HPDE6-E6E7 (cell line): ENCODE results near the gene INCA1.

ENCODE experiments used
- DNase-seq: peaks from one replicate; pipeline ENCODE4 v3.0.0; 2011; ENCODE audit warnings: missing footprints; ENCODE audit errors: extremely low spot score

The INCA1 gene

DNA sequence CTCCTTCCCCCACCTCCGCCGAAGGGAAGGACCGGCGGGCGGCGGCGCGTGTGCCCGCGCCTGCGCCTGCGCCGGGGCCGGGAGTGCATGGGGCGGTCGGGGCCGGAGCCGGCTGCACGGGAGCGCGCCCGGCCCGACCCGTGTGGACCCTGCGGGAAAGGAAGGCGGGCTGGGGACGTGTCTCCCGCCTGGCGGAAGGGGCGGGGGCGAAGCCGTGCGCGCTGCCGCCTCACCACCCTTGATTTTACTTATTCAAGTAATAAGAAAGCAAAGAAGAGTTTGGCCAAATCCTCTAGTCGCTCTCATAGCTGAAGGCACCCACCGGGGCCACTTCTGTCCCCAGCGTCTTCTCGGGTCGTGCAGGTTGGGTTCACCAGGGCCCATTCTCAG, 48.4 kb downstream of the INCA1 start:
- DNase-seq: peak; percentile 90

DNA sequence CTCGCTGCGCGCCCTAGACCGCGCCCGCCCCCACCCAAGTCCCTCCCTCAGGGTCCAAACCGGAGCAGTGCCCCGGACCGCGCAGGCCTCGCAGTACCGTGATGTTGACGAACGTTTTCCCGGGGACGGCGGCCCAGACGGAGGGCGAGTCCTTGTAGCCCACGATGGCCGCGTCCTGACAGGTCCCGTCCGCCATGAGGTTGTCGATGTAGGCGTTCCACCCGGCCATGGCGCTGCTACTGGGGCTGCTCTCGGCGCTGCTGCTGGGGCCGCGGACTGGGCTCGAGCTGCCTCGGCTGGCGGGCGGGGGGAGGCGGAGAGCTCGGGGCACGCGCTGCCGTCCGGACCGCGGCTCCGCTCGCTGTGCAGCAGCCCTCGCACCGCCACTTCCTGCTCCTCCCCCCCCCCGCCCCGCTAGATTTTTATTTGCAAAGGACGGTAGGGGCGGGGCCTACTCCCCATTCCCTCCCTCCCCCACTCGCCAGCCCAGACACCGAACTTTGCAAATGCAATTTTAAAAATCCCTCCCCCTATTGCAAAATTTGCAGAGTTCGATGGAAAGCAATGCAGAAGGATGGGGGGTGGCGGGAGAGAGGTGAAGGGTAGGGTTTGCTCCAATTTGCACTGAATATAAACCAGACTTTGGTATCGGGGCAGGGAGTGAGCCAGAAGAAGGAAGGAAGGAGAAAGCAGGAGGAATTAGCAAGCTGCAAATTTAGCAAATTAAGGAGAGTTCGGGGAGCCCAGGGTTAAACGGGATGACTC, 49.0 kb downstream of the INCA1 start, which contains the start of gene PFN1:
PFN1 (minus strand) TSS at position 365 of the 765 bp plus-strand sequence; CDS start at position 229, 136 bp downstream.
- DNase-seq: peak; percentile 72

DNA sequence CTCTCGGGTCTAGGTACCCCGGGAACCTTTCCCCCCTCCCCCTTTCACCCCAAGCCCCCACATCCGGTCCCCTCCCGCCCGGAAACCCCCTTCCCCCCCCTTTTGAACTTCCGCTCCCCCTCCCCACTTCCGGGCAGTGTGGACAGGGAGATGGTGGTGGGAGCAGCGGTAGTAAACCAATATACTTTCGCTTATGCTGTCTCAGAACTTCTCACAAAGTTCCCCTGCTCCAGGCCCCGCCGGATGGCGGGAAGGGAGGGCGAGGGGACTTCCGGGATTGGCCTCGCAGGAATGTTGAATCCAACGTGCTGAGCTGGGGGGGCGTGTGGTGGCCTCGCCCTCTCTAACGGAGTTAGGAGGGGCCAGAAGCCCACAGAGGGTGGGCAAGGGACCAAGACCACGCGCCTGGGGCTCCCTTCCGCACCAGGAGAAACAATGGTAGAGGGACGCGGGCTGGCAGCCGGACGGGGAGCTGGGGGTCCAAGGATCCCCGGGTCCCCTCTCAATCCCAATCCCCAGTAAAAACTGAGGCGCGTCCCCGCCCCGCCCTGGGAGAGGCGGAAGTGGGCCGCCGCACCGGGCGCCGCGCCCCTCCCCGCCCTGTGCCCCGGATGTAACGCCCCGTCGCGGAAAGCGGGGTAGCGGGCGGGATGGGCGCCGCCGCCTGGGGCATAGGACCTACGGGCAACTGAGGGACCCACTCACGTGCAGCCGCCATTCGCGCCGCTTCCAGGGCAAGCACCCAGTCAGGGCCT, 49.7 kb downstream of the INCA1 start:
- no peak for DNase-seq

DNA sequence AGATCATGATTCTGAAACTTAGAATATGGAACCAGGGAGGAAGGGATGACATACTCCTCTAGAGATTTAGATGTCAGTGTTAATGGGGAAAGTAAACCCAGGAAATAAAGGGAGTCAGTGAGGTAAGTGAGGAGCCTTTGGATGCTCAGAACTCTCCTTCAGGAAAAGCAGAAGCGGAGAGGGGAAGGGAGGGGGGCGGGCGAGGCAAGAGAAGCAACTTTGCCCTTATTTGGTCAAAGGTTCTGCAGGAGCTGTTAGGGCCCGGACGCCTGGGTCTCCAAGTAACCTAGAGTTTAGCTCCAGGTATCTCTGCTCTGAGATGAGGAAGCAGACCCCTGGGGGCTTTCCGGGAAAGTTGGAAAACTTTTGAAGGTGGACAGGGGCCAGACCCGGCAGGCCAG, 50.3 kb downstream of the INCA1 start:
- DNase-seq: no peak

DNA sequence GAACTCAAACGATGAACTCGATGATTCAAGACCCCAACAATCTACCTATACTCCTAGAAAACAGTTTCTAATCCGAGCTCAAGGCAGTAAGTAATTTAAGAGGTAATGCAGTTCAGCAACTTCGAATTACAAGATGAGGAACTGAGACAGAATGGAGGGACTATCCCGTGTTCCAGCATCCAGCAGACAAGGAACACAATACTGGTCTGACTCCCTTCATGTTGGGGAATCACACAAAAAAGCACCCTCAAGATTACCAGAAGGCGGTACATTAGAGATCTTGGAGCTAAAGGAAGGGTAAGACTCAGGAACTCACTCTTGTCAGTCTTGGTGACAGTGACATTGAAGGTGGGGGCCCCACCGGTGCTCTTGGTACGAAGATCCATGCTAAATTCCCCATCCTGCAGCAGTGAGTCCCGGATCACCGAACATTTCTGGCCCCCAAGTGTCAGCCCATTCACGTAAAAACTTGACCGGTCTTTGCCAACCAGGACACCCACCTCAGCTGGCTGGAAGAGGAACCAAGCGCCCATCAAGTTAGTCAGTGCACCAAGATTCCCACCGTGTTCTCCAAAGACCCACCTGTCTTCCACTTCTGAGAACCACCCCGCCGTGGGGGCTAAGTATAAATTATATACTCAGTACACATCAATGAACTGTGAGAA, 50.9 kb downstream of the INCA1 start:
- no peak for DNase-seq

DNA sequence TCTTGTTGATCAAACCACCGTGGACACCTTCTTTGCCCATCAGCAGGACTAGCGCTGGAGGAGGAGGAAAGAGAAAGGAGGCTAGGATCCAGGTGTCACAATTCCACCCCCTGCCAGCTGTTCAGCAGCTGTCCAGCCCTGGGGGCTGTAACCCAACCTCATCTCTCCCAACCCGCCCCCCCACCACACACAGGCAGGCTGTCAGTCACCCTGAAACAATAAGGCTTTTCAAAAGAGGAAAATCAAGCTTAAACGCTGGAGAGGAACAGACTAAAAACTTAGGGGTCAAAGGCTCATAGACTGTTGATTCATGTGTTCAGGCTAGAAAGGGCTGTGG, 51.4 kb downstream of the INCA1 start:
- no peak for DNase-seq

DNA sequence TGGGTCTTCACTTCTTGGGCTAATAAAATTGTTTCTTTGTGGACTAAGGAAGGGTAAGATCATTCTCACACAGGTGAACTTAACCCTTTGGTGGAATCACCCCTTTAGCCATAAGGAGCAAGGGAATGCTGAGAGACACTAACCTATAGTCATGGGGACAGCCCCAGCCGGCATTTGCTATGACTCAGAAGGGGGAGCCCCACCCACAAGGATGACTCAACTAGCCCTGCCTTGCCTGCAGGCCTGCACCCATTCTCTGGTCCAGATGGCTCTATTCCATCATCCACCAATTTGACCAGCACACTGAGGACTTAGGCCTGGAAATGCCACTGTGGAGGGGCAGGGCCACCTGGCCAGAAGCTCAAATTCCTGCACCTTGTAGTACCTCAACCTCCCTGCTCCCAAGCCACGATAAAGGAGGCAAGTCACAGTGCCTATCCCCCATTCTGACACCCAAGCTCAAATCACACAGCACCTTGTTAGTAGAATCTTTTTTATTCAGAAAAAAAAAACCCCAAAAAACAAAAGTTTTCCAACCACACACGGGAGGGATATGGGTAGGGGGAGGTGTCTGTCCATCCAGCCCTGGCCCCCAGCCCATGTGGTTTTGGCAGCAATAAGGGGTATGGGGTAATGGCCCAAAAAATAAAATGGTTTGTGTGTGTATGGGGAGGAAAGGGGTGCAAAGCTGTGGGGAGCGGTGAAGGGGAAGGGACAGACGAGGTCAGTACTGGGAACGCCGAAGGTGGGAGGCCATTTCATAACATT, 52.0 kb downstream of the INCA1 start:
- DNase-seq: peak; percentile 90

DNA sequence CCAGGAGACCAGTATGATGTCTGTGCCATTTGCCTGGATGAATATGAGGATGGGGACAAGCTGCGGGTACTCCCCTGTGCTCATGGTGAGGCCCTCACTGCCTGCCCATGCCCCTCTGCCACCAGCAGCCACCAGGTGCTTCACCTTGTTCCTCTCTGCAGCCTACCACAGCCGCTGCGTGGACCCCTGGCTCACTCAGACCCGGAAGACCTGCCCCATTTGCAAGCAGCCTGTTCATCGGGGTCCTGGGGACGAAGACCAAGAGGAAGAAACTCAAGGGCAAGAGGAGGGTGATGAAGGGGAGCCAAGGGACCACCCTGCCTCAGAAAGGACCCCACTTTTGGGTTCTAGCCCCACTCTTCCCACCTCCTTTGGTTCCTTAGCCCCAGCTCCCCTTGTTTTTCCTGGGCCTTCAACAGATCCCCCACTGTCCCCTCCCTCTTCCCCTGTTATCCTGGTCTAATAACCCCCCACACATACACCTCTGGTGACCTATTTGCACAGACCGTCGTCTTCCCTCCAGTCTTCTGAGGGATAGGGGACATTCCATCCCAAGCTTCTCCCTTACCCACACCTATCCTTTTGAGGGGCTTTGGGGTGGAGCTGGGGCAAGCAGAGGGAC, 52.7 kb downstream of the INCA1 start:
- DNase-seq: no peak

DNA sequence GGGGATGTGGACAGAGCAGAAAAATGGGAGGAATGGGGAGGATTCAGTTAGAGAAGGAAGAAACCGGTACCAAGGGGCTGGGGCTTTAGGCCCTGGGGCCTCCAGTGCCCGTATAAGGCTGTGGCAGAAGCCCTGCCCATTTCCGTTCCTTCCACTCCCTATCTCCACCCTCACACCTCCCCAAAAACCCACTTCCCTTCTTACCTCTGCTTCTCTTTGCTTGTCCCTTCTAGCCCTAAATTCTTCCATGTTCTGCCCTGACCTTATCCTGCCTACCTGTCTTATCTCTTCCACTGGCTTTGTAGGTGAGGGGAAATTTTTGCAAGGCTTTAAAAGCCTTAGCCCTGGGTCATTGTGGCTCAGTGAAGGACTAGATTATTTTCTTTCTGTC, 53.2 kb downstream of the INCA1 start:
- DNase-seq: no peak

DNA sequence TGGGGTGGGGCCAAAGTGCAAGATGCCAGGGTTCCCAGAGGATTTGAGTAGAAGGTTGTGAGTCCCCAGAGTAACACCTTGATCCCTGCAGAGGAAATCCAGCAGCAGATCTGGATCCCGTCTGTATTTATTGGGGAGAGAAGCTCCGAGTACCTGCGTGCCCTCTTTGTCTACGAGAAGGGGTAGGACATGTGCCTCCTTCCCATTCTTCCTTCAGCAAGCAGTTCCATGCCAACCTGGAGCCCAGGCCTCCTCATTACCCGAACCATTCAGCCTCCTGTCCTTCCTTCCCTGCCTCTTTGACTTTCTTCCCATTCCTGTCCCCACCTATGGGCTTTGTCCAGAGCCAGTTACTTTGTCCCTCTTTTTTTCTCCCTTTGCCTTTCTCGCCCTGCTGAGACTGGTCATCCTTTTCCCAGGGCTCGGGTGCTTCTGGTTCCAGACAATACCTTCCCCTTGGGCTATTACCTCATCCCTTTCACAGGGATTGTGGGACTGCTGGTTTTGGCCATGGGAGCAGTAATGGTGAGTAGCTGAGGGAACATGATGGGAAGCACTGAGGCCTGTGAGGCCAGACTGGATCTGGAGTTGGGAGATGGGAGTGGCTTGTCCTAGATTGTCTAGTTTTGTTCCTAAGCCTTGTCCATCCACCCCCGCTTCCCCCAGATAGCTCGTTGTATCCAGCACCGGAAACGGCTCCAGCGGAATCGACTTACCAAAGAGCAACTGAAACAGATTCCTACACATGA, 54.4 kb downstream of the INCA1 start:
- DNase-seq: no peak

DNA sequence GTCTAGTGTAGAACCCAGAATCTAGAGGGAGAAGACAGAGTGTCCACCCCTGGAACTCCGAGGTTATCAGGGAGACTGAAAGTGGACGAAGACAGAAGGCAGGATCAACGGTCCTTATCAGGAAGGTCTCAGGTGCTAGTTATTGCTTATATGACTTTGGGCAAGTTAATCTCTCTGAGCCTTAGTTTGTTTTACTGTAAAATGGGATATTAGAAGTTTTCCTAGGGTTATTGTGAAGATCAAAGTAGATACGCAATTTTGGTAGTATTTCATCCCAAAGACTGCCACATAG, 56.1 kb downstream of the INCA1 start:
- DNase-seq: no peak

DNA sequence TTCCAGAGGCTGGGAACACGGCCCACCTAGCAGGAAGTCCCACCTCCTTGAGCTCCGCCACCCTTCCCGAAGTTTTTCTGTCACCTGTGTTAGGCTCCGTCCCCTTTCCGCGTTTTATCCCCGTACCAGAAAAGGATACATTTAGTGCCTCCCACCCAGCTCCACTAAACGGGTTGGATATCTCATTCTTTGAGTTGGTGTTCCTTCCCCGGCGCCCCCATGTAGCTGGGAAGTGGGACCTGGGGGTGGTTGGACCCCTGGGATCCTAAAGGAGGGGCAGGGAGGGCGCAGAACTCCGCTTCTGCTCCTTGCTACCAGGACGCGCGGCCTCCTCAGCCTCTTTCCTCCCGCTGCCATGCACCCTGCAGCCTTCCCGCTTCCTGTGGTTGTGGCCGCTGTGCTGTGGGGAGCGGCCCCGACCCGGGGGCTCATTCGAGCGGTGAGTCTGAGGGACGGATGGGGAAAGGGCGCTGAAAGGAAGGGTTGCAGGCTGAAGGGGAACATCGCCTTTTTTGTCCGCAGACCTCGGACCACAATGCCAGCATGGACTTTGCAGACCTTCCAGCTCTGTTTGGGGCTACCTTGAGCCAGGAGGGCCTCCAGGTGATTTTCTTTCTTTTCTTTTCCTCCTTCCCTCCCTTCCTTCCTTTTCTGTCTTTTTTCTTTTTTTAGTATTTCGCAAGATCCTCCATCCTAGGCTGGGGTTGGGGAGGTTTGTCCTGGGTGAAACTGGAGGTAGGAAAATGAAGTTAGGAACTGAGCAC, 56.6 kb downstream of the INCA1 start:
- peak; percentile 64 for DNase-seq

DNA sequence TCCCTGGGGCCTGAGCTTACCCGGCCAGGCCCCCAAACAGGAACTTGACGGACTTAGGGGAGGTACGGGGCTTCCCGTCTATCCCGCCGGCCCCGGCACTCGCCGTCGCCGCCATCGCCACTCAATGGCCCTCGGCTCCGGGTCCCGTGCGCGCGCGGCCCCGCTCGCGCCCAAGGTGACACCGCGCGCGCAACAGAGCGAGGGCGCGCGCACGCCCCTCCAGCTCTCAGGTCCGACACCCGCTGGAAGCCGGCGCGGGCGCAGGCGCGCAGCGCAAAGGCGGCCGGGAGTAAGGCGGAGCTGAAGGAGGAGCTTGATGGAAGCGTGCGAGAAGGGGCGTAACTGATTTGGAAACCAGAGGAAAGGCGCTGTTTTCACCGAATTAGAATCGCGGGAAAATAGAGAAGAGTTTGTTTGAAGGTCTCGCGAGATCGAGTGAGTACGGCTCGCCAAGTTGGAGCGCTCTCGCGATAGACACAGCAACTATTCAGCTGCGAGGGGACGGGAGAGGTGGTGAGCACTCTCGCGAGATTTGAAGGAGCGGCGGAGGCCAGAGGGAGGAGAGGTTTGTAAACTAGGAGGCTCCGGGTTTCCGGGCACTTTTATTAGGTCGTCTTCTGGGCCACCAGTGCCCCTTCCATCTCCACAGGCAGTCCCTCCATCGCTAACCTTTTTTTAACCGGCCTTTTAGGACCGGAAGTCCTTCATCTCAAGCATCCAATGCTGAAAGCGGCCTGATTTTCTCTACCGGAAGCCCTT, 57.3 kb downstream of the INCA1 start, which contains the start of the genes RNF167 and SLC25A11:
RNF167 (plus strand) TSS at position 473 of the 759 bp plus-strand sequence. CDS start 642 bp downstream, outside the sequence.
SLC25A11 (minus strand) TSS at position 251 of the 759 bp plus-strand sequence; CDS start at position 115, 136 bp downstream.
- peak; percentile 96 for DNase-seq

DNA sequence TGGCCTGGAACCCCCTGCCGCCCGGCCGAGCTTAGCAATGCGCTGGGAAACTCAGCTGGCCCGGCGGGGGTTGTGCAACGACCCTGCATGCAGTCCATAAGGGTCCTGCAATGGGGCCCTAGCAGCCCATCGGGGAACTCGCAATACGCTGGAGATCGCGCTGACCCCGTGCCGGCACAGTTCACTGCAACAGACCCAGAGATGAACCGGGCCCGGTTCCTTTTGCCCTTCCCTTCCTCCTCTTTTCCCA, 57.9 kb downstream of the INCA1 start:
- DNase-seq: no peak

DNA sequence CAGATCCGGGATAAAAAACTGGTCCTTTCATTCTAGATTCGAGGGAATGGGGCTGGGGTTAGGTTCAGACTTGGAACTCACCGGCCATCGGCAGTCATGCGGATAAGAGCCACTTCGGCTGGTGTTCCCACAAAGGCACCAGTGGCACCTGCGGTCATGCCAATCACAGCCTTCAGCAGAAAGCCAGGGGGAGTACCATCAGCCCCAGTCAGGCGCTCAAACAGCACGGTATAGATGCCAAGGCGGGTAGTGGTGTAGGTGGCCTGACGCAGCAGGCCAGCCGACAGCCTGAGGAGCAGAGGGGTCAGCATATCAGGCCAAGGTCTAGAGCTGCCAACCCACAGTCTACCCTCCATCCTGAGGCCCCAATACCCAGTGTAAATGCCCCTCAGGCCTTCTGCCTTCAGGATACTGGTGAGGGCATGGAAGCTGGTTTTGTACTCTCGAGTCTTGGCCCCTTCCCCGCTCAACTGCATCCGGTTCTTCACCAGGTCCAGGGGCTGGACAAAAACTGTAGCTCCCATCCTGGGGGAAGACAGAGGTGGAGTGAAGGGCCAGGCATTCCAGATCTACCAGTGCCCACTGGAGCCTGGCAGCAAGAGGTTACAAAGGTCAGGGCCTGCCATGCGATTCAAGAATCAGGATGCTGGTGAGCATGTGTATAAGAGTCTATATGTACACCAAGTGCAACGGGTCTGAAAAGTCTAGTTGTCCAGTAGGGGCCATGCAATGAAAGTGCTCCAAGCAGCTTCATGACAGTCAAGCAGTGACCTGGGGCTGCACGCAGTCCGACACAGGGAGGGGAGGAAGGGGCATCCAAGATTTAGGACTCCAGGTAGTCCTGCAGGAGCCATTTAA, 58.4 kb downstream of the INCA1 start:
- DNase-seq: no peak
